Measurements from ENCODE around the gene EFNB2. TPM values are rescaled to one million over a fixed set of nuclear protein-coding genes. Genes with fewer than 3 reads are reported as not detected.

Gene EFNB2
- total RNA-seq, 2 experiments from 2014 or later, result 0.25 to 0.51 TPM

DNA sequence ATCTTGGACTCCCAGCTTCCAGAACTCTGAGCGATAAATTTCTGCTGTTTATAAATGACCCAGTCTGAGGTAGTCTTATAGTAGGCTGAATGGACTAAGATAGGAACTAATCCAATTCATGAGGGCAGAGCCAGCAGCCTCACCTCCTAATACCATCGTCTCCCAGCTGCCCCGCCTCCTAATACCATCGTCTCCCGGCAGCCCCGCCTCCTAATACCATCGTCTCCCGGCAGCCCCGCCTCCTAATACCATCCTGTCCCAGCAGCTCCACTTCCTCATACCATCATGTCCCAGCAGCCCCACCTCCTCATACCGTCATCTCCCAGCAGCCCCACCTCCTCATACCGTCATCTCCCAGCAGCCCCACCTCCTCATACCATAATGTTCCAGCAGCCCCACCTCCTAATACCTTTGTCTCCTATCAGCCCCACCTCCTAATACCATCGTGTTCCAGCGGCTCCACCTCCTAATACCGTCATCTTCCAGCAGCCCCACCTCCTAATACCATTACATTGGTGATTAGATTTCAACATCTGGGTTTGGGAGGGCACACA is 34.9 kb upstream of the EFNB2 start:
- Histone ChIP-seq H3K36me3 (ENCODE audit: insufficient read depth, low read length) (peaks cover 11% of the 10 kb centered on the region), H4K20me1 (ENCODE audit: insufficient read depth, low read length) (peaks cover 16% of the 10 kb centered on the region), H3K79me2 (ENCODE audit: insufficient read depth, low read depth, low read length) (peaks cover 31% of the 10 kb centered on the region), H3K27ac (ENCODE audit: low read depth, low read length, poor library complexity, severe bottlenecking) (no peak overlapping the region), H3K4me1 (ENCODE audit: insufficient read depth, low read length, poor library complexity, severe bottlenecking) (peaks cover 11% of the 10 kb centered on the region), H3K4me2 (ENCODE audit: low read length) (no peak overlapping the region), H3K9me3 (ENCODE audit: low read length) (no peaks in the 10 kb centered on the region; the same call in 1 of the 2 replicates), H3K4me3 (ENCODE audit: low read depth, low read length, poor library complexity, severe bottlenecking) (no peak overlapping the region), H3K9me2 (ENCODE audit: insufficient read depth, low read length) (no peaks in the 10 kb centered on the region), H2AFZ (ENCODE audit: low read length) (no peak overlapping the region)
- ChIA-PET CTCF (ENCODE audit: unreplicated experiment) (no interaction called here), POLR2A (interaction anchor here (0.7 to 1.3 kb wide), 2 partner anchors 8 to 404 kb away, joined by 3 read pairs; no protein-coding TSS in a partner anchor)
- TF ChIP-seq CTCF (conservative IDR thresholded peaks at IDR 0.05; ENCODE audit: low read length), result no peak
- BruUV-seq (replicated peaks), result no TSS peak
- DNase-seq (ENCODE audit: low spot score), result no peak
- intact Hi-C loops (cut with micrococcal nuclease; ENCODE audit: unreplicated experiment), result no loop called here

GRCh38 chr13:106569233-106570095 is 34.0 kb upstream of the EFNB2 start:
- no peak for TF ChIP-seq CTCF (conservative IDR thresholded peaks at IDR 0.05; ENCODE audit: low read length)
- TF ChIP-seq EZH2phosphoT487 (IDR thresholded peaks at IDR 0.05; ENCODE audit: borderline replicate concordance, low read depth, low read length), result no peak
- Histone ChIP-seq H3K4me3 (ENCODE audit: low read depth, low read length, poor library complexity, severe bottlenecking) (peak overlapping the region; percentile 88), H3K9me2 (ENCODE audit: insufficient read depth, low read length) (no peaks in the 10 kb centered on the region), H3K27ac (ENCODE audit: low read depth, low read length, poor library complexity, severe bottlenecking) (no peak overlapping the region), H2AFZ (ENCODE audit: low read length) (no peak overlapping the region), H3K4me2 (ENCODE audit: low read length) (peak overlapping the region; percentile 94; the same call in 1 of the 2 replicates), H3K9me3 (ENCODE audit: low read length) (no peaks in the 10 kb centered on the region; the same call in 1 of the 2 replicates), H3K36me3 (ENCODE audit: insufficient read depth, low read length) (peaks cover 11% of the 10 kb centered on the region), H4K20me1 (ENCODE audit: insufficient read depth, low read length) (peaks cover 25% of the 10 kb centered on the region), H3K79me2 (ENCODE audit: insufficient read depth, low read depth, low read length) (peaks cover 40% of the 10 kb centered on the region), H3K4me1 (ENCODE audit: insufficient read depth, low read length, poor library complexity, severe bottlenecking) (peaks cover 20% of the 10 kb centered on the region)
- CTCF ChIA-PET (ENCODE audit: unreplicated experiment), result no interaction called here
- no TSS peak for BruUV-seq (replicated peaks)
- intact Hi-C loops (cut with micrococcal nuclease; ENCODE audit: unreplicated experiment), result loop anchor here (5.0 kb wide), 1 partner anchor 348 kb away; no protein-coding TSS in a partner anchor
- no peak for DNase-seq (ENCODE audit: low spot score)
- POLR2A ChIA-PET, result interaction anchor here (0.6 to 1.3 kb wide), 4 partner anchors 9 to 405 kb away, joined by 3 read pairs; no protein-coding TSS in a partner anchor
